ENCODE data around the gene MGAT4D. TPM values are rescaled to one million over a fixed set of nuclear protein-coding genes. Genes with fewer than 3 reads are reported as not detected.

Gene MGAT4D
- total RNA-seq, 3 donors from 2014 or later (not counting 1 experiment from before 2014, with no cell fraction given) = not detected

DNA sequence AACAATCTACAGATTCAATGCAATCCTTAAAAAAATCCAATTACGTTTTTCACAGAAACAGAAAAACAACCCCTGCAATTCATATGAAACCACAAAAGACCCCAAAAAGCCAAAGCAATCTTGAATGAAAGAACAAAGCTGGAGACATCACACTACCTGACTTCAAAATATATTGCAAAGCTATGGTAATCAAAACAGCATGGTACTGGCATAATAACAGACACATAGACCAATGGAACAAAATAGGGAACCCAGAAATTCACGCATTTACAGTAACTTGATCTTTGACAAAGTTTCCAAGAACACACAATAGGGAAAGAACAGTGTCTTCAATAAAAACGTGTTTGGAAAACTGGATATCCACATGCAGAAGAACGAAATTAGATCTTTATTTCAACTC, 14.6 kb downstream of the MGAT4D start:
- Histone ChIP-seq H3K27me3 (ENCODE audit: control insufficient read depth, insufficient read depth, low read length) (no peaks in the 10 kb centered on the region), H3K4me3 (ENCODE audit: low read length) (no peak overlapping the region), H3K27ac (ENCODE audit: low read length) (no peak overlapping the region), H3K9me3 (ENCODE audit: control insufficient read depth, insufficient read depth, low read length) (no peaks in the 10 kb centered on the region), H3K4me1 (ENCODE audit: control insufficient read depth, insufficient read depth, low read length) (no peaks in the 10 kb centered on the region), H3K36me3 (ENCODE audit: control insufficient read depth, insufficient read depth, low read length) (no peaks in the 10 kb centered on the region)
- Mint-ChIP-seq H3K9me3 (peaks cover 0 to 2% of the 10 kb centered on the region in 2 donors), H3K4me3 (no peak overlapping the region), H3K27ac (no peak overlapping the region), H3K36me3 (no peaks in the 10 kb centered on the region), H3K27me3 (ENCODE audit: low read depth in 2 of 2) (peaks cover 19 to 32% of the 10 kb centered on the region in 2 donors), H3K4me1 (no peaks in the 10 kb centered on the region)
- intact Hi-C loops (cut with micrococcal nuclease) = no loop called here
- no peak for DNase-seq
- WGBS (ENCODE audit: insufficient coverage) = 90% methylated on average over 4 of the region's 4 CpGs
- TF ChIP-seq, protein P1, sequence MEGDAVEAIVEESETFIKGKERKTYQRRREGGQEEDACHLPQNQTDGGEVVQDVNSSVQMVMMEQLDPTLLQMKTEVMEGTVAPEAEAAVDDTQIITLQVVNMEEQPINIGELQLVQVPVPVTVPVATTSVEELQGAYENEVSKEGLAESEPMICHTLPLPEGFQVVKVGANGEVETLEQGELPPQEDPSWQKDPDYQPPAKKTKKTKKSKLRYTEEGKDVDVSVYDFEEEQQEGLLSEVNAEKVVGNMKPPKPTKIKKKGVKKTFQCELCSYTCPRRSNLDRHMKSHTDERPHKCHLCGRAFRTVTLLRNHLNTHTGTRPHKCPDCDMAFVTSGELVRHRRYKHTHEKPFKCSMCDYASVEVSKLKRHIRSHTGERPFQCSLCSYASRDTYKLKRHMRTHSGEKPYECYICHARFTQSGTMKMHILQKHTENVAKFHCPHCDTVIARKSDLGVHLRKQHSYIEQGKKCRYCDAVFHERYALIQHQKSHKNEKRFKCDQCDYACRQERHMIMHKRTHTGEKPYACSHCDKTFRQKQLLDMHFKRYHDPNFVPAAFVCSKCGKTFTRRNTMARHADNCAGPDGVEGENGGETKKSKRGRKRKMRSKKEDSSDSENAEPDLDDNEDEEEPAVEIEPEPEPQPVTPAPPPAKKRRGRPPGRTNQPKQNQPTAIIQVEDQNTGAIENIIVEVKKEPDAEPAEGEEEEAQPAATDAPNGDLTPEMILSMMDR (IDR thresholded peaks at IDR 0.05) = no peak
- ATAC-seq = no peak

DNA sequence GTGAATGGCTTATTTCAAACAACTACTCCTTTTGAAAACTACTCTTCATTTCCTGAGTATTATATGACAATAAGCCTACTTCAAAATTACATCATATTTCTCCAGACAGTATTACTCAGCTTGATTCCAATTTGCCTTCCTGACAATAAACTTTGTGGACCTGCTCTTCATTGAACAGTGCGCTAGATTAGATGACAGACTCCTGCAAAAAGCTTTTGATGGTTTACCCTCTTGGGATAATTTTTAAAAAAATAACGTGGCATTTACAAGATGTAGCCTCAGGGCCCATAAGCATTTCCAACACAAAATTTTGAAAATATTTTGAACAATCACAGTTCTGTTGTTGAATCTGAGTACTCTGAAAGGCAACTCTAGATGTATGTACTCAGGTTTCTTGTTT, 25.9 kb downstream of the MGAT4D start:
- DNase-seq = no peak
- Histone ChIP-seq H3K4me3 (ENCODE audit: low read length) (no peak overlapping the region), H3K27me3 (ENCODE audit: control insufficient read depth, insufficient read depth, low read length) (no peaks in the 10 kb centered on the region), H3K4me1 (ENCODE audit: control insufficient read depth, insufficient read depth, low read length) (no peaks in the 10 kb centered on the region), H3K27ac (ENCODE audit: low read length) (no peak overlapping the region), H3K36me3 (ENCODE audit: control insufficient read depth, insufficient read depth, low read length) (no peaks in the 10 kb centered on the region), H3K9me3 (ENCODE audit: control insufficient read depth, insufficient read depth, low read length) (no peaks in the 10 kb centered on the region)
- intact Hi-C loops (cut with micrococcal nuclease) = no loop called here
- Mint-ChIP-seq H3K9me3 (no peaks in the 10 kb centered on the region), H3K36me3 (no peaks in the 10 kb centered on the region), H3K4me3 (no peak overlapping the region), H3K4me1 (no peaks in the 10 kb centered on the region), H3K27me3 (ENCODE audit: low read depth in 2 of 2) (peaks cover 16 to 24% of the 10 kb centered on the region in 2 donors), H3K27ac (no peak overlapping the region)
- WGBS (ENCODE audit: insufficient coverage) = 94% methylated on average over 2 of the region's 2 CpGs
- TF ChIP-seq, protein P1 (IDR thresholded peaks at IDR 0.05) = no peak
- no peak for ATAC-seq

DNA sequence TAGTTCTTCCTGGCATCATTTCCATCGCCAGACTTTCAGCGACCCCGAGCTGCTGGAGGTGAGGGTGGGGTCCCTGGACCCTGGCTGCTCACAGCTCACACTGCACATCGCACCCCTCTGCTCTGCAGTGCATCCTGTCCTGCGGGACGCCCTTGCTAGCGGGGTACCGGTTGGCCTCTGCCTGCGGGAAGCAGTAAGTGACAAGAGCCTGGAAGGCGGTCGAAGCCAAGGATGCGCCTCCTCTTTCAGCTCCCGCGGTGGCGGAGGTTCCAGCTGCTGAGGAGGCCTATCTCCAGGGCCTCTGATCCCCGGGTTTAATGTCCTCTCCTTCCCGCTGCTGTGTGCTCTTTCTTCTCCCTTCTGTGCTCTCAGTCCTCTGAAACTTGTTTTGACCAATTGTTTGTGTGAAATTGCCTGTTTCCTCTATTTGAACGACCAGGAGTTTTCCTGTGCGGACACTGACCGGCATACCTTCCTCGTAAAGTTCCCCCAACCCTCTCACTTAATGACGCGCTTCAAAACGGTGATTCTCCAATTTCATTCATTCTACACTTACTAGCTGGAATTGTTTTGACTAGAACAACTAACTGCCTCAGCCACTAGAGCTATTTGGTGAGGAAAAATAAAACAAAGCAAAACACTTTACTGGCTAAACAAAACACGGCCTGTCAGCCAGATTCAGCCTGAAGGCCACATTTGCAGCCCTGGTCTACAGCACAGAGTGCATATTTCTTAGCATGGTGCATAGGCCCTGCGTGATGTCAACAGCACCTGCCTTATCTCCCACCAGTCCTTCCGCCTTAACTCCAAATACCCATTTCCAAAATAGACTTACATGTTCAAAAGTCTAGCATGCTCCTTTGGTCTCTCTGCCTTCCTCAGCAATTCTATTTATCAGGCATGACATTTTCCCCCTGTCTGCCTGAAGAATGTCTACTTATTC, 28.0 kb downstream of the MGAT4D start:
- H3K27me3 Mint-ChIP-seq (ENCODE audit: low read depth in 2 of 2) = peaks cover 16 to 24% of the 10 kb centered on the region in 2 donors
- 82% methylated on average over 27 of the region's 27 CpGs for WGBS (ENCODE audit: insufficient coverage)

More for the DNA sequence above, 28.0 kb downstream of the MGAT4D start:
- no peak overlapping the region for H3K4me3 ChIP-seq (ENCODE audit: low read length)
- no peak for ATAC-seq
- no peaks in the 10 kb centered on the region for H3K36me3 Mint-ChIP-seq
- DNase-seq = no peak
- H3K4me3 Mint-ChIP-seq = no peak overlapping the region
- no peaks in the 10 kb centered on the region for H3K36me3 ChIP-seq (ENCODE audit: control insufficient read depth, insufficient read depth, low read length)
- H3K9me3 Mint-ChIP-seq = no peaks in the 10 kb centered on the region
- H3K27ac Mint-ChIP-seq = no peak overlapping the region
- no peaks in the 10 kb centered on the region for H3K27me3 ChIP-seq (ENCODE audit: control insufficient read depth, insufficient read depth, low read length)
- no peak overlapping the region for H3K27ac ChIP-seq (ENCODE audit: low read length)
- no peaks in the 10 kb centered on the region for H3K9me3 ChIP-seq (ENCODE audit: control insufficient read depth, insufficient read depth, low read length)
- TF ChIP-seq, protein P1 (IDR thresholded peaks at IDR 0.05) = no peak
- H3K4me1 Mint-ChIP-seq = no peaks in the 10 kb centered on the region
- no peaks in the 10 kb centered on the region for H3K4me1 ChIP-seq (ENCODE audit: control insufficient read depth, insufficient read depth, low read length)
- intact Hi-C loops (cut with micrococcal nuclease) = no loop called here

All from natural killer cell (primary cell).